HG02840 (cell line): ENCODE data around the gene MANBA.

Experiments used
- ATAC-seq: cut with Tn5 transposase; IDR thresholded peaks from one replicate; pipeline ENCODE4 v1.9.1; 2021; ENCODE audit warnings: mild to moderate bottlenecking, moderate library complexity, moderate number of reproducible peaks; ENCODE audit not compliant: unreplicated experiment, low FRiP score

The MANBA gene

DNA sequence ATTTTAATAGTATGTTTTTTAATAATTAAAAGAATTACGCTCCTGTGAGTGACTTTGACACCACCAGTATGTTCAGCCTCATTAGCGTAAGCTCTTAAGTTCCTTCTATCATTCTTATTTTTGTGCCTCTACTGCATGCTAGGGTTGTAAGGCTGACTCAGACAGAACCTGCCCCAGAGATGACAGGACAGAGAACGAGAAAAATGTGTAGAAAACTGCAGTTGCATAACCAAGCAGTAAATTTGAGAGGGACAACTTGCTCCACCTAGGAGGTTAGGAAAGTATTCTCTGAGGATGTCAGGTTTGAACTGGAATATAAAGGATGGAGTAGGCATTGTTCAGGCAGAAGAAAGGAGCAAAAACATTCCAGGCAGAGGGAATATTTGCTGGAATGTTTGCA, 160.9 kb downstream of the MANBA start:
- no peak for ATAC-seq

DNA sequence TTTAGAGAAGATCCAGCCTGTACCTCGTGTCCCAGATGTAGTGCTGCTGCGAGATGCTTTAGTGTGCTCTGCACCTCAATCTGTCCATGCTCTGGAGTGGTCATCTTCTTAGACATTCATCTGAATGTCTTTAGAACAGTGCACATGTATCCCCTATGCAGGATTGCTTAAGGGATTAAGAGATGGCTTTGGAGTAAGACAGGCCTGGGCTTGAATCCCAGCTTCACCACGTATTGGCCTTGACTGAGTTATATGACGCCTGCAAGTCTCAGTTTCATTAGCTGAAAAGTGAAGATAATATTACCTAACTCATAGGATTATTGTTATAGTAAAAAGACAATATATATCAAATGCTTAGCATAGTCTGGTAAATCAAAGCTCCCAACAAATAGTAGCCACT, 161.3 kb downstream of the MANBA start:
- ATAC-seq = no peak

DNA sequence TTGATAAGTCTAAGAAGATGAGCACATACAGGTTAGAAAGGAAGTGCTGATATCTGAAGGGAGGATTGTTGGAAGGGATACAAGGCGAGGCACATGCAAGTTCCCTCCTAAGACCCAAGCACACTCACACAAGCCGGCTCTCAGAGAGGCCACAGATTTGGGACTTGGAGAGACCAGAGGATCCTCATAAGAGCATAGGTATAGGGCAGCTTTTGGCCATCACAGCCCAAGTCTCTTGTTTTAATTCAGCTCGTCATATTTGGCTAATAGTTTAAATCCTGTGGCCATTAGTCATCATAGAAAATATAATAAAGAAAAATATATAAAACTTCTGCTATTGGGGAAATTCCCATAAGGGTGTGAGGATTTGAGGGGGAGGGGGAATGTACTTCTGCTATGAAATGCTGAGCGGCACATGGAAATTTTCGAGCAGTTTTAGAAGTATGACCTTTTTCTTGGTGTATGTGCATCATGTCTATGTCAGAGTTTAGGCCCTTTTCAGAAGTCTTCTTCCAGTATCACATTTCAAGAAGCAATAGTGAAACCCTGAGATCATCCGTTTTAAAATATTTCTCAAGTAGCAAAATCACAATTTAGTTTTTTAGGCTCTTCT, 161.9 kb downstream of the MANBA start:
- no peak for ATAC-seq

DNA sequence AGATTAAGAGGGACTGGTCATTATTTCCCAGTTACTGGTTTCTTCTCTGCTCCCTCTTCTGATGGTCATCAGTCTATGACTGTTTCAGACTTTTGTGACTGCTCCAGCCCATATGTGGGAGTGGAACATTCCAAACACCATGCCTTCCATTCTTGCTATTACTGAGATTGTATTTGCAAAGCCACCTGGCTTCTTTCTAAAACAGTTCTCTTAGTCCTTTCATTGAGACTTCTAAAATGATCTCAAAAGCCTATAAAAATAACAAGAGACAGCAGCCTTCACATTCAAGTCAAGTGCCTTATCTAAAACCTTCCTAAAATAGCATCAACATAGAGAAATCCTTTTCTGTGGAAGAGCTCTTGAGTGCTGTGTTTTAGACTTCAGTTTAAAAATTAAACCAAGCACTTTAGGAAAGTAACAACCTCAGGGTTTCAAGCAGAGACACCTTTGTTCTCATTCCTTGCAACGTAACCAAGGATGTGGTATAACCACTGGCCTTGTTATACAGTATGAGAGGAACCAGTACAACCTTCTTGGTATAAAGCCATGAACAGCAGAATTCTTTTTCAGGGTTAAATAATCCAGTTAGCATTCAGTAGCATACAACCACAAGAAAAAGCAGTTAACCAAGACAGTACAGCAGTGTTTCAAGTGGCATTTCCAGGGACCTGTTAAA, 162.5 kb downstream of the MANBA start:
- ATAC-seq = peak; percentile 54

DNA sequence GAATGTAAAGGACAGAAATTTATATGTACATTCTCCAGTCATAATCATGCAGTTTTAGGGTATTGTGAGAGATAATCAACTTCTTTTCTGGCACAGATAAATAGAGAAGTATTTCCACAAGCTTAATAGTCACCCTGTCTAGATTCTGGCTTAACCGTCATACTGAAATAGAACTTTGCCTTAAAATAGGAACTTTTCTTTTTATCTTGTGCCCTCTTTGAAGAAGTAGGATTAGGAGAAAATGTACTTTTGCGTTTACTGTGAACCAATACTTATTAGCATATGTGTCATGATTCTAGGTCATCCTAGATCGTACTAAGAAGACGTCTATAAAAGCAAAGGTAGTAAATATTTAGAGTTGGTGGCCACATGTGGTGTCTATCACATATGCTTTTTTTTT, 164.2 kb downstream of the MANBA start:
- no peak for ATAC-seq

DNA sequence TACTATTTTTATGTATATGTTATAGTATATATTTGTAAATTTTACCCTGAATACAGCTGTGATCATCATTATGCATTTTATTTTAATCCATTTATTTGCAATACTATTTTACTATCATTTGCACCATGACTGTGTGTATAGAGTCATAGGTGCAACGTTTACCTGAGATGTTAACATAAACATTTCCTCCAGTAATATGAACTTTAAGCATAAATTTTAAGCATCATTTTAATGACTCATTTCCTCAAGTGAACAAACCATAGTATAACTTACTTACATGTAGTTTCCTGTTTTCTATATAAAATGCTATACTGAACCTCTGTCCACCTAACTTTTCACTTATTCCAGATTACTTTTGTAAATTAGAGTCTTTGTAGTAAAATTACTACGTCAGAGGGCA, 166.8 kb downstream of the MANBA start:
- no peak for ATAC-seq

DNA sequence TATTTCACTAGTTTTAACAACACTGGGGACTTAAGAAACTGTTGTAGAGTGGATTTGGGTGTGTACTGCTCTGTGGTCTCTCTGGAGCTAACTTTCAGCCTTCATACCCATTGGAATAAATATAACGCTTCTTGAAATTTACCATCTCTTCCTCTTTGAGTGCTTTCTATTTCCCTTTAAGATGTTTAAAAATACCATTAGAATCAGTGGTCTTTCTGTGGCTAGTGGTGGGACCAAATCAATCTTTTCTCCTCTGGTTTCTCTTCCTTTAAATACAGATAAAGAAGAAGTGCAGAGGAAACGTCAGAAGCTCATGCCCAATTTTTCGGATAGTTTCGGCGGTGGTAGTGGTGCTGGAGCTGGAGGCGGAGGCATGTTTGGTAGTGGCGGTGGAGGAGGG, 167.6 kb downstream of the MANBA start:
- no peak for ATAC-seq

DNA sequence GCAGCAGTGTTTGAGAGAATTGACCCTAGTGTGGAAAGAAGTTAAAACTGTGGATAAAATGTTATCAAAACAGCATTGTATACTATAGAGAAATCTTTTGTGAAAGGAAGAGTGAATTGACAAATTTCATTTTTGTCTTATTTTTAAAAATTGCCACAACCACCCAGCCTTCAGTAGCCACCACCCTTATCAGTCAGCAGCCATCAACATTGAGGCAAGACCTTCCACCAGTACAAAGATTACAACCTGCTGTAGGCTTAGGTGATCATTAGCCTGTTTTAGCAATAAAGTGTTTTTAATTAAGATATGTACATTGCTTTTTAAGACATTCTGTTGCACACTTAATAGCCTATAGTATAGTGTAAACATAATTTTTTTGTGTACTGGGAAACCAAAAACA, 168.5 kb downstream of the MANBA start:
- no peak for ATAC-seq

DNA sequence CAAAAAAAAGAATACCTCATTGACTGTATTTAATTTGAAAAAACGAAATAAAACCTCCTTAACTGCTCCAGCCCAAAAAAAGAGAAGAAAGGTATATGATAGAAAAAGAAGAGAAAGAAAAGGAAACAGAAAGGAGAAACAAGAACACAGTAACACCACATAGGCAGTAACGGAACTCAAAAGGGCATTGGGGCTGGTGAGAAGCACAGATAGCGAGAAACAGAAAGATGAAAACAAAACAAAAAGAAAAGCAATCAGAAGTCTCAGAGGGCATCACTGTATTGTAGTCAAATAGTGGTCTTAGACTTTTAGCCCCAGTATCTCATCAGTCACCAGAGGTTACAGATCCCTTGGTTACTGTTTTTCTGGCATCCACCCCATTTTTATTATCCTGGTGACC, 171.0 kb downstream of the MANBA start:
- ATAC-seq = no peak

DNA sequence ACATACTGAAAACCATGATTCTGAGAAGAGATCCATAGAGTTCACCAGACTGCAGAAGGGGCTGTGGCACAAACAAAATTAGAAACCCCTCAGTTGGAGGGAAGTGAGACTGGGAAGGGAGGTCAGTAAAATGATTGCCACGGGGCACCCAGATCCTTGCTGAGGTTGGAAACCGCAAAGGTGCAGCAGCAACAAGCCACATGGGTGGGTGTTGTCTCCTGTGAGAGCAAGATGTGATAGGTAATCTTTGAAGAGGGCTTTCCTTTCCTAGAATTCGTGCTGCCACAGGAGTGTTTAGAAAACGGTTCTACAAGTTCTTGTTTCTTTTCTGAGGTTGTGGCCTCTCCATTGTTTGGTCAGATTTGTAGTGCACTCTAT, 174.1 kb downstream of the MANBA start:
- no peak for ATAC-seq

DNA sequence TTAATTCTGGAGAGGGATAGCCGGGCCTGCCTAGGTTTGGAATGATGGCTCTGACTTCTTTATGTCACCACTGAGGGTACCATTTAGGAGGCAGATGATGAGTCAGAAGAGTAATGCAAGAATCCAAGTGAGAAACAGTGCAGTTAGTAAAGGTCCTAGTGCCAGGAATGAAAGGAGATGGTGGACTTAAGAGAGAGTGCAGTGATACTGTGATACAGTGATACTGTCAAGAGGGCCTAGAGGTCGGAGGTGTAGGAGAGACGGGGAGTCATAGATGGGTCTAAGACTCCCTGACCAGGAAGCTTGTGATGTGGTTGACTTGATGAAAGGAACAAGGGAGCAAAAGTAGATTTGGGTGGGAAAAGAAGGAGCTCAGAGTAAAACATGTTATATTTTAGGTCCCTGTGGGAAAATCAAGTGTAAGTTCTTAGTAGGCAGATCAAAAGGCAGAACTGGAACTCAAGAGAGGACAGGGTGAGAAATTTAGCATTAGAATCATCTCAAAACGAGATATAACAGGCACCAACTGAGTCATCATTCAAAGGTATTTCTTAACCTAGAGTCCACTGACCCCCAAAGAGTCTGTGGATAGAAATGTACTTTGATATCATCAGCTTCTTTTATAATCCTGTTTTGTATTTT, 174.6 kb downstream of the MANBA start:
- no peak for ATAC-seq

DNA sequence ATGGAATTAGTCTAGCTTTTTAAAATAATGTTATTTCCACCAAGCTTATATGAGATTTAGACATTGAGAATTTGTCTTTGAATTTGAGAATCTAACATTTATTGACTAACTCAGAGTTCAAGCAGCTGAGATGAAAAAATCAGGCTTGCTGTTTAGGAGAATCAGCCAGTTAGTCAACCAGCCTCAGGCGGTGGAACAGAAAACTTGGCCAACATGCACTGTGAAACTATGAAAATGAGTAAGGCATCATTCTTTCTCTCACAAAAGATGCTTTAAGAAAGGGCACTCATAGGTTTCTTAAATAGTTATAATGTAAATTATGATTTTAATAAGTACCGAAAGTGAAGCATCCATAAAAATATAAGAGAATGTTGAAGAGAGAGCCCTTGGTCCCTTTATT, 175.4 kb downstream of the MANBA start:
- peak; percentile 45 for ATAC-seq

DNA sequence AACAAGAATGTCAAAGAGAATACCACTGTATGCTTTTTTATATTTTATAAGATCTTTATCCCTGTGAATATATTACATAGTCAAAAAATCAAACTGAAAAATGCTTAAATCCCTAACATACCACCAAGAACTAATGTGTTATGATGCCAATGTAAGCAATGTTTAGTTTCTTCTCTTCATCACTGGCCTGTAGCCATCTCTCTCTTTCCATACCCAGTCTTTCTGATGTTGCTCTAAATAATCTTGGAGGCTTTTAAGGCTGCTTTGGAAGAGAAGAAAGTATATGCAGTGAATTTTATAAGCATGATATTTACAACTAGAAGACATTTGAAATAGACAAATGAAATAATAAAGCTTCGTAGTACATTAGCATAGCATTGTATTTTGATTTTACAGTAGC, 176.7 kb downstream of the MANBA start:
- ATAC-seq = no peak
